ENCODE data around the gene FLT1.

The FLT1 gene

GRCh38 chr13:28421676-28422410 lies 73.1 kb downstream of the FLT1 start:
- no peak for DNase-seq

DNA sequence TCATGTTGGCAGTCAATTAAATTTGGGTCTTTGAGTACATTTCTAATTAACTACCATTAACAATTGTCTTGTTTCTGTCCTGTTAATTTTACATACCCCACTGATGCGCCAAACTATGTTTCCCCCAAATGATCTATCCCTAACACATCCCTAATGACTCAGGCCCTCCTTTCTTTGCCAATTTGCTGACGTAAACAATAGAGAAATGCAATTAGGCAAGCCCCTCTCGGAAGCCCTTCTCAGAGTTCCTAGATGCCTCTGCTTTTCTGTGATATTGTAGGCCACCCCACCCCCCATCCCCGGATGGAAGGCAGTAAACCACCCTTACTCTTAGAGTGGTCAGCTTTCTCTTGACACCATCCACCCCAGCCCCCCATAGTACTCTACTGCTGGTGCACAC lies 74.2 kb downstream of the FLT1 start:
- DNase-seq = no peak

- no peak for DNase-seq
These were observed 78.9 kb downstream of the FLT1 start for GRCh38 chr13:28415994-28416421.

- DNase-seq = no peak
These were observed 80.9 kb downstream of the FLT1 start for GRCh38 chr13:28413999-28414398.

- no peak for DNase-seq
These were observed 81.9 kb downstream of the FLT1 start for GRCh38 chr13:28412981-28413380.

- DNase-seq = no peak
These were observed 83.0 kb downstream of the FLT1 start for GRCh38 chr13:28411831-28412353.

DNA sequence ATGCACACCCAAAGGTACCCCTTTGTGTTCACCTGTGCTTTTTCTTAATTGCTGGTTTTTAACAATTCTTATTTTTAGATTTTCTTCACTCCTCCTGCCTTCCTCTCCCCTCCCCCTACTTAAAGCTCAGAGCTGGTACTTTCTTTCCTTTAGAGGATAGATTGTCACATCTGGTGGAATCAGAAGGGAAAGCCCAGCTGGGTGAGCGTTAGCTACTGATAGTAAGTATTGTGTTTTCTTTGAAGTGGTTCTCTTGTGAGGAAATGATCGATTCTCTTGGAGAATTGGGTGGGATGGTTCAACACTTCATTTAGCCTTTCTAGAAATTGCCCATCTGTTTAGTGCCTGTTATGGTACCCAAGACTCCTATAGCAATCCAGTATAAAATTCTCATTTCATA lies 84.8 kb downstream of the FLT1 start:
- DNase-seq = no peak

- DNase-seq = no peak
These were observed 85.3 kb downstream of the FLT1 start for GRCh38 chr13:28409648-28410047.

DNA sequence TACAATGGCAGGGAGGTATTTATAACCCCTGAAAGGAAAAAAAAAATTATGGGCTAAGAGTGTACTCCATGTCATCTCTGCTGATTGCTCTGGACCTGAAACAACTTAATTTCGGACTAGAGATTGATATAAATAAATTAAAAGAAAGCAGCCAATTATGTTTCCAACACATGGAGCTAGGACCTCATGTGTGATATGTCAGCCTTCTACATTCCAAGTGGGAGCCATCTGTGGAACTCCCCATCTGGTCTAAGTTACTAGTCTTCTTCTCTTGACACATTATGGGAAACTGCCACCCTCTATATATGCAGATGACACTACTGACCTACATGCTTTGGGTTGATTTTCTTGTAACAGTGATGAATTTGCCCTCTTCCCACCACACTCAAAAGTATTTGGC lies 86.1 kb downstream of the FLT1 start:
- no peak for DNase-seq

- no peak for DNase-seq
These were observed 86.6 kb downstream of the FLT1 start for GRCh38 chr13:28408235-28408848.

- DNase-seq = no peak
These were observed 88.1 kb downstream of the FLT1 start for GRCh38 chr13:28406733-28407266.

DNA sequence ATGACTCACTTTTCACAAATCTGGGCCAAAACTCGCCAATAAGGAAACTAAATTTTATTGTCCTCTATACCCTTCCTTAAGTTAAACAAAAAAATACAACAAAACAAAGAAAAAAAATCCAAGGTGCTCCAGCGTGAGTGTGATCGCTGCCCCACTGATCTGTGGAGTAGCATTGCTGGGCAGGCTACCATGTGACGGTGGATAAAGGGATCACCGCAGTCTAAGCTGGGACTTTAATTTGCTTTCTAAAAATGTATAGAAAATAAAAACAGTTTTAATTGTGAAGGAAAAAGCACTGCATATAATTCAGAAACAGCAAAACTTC lies 92.9 kb downstream of the FLT1 start:
- DNase-seq = no peak

DNA sequence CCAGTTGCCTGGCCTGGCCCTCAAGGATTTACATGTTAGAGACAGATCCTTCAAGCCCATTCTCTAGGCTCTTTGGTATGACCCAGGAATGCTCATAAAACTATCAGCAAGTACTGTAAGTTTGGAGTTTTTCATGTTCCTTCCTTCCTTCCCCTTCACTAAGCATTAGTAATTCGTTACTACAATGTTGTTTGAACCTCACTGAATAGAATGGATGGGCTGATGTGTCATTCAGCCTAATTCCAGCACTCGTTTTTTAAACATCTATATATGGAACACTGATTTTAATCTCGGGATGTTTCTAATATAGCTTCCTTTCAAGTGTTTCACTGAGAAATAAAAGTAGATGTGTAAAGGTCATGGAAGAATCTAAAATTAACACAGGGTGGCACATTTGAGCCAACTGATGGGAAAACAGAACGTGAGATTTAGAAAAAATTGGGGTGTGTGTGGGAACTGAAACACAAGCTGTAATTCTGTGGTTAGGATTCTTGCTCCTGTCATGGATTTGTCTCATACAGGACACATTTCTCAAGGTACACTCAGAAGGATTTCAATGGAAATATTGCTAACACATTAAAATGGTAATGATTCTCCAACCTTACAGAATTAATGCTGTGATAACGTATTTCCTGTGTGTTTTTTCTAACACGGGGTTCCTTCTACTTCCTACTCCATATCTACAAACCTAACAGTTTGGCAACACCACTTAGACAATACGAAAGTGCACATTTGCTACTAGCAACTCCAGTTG lies 93.4 kb downstream of the FLT1 start:
- no peak for DNase-seq

- no peak for DNase-seq
These were observed 98.9 kb downstream of the FLT1 start for GRCh38 chr13:28396053-28396452.

DNA sequence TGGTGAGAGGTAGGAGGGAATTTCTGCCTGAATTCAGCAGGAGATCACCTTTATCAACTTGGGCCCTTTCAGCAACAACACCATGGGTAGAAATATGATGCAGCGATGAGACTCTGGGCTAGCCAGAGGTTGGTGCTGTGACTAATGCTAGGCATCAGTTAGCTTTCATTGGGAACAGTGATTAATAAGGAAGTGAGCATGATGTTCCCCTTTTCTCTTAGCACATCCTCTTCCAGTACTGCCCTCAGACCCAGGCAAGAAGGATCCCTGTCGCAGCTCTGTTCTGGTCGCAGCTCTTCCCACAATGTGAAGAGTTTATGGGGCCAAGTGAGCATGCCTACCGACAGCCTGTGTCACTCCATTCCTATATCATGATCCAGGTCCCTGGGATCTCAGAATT lies 100.5 kb downstream of the FLT1 start:
- no peak for DNase-seq

DNA sequence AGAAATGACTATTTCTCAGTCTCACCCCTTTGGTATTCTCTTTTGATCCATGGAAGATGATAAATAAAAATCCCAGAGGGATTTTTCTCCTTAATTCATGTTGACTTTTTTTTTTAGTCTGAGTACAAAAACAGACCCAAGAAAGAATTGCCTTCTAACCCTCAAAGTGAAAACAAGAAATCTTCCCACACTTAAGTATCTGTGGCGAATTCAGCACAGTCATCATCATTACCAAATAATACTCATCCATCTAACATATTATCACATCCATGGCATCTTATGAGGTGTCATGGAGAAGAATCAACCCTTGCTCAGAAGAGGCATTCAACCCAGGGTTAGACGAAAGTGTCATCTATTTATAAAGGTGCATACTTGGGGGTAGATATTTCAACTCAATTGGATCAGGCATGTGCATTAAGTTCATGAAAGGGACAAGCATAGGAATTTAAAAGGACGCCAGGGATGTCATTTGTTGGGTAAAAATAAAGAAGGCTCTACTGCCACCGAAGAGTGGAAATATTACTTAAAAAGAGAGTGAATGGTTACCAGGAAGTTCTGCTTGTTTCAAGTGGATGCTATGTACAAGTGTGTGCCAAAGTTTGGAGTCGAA lies 101.9 kb downstream of the FLT1 start:
- DNase-seq = no peak

- DNase-seq = no peak
These were observed 102.5 kb downstream of the FLT1 start for GRCh38 chr13:28392428-28392827.

GRCh38 chr13:28387740-28388501 lies 107.0 kb downstream of the FLT1 start:
- no peak for DNase-seq

- no peak for DNase-seq
These were observed 109.6 kb downstream of the FLT1 start for GRCh38 chr13:28385362-28385761.

DNA sequence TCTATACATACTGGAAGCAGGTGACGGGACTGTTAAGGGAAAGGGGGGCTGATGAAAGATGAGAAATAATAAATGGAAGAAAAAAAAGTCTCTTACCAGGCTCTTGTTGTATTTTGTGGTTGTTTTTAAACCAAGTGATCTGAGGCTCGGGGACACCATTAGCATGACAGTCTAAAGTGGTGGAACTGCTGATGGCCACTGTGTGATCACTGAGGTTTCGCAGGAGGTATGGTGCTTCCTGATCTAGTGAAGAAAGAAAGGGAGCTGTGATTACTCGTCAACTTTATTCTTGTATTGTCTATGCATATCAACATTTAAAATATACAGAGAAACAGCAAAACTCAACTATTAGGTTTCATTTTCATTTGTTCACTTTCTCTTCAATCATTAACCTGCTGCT lies 110.1 kb downstream of the FLT1 start:
- no peak for DNase-seq

DNA sequence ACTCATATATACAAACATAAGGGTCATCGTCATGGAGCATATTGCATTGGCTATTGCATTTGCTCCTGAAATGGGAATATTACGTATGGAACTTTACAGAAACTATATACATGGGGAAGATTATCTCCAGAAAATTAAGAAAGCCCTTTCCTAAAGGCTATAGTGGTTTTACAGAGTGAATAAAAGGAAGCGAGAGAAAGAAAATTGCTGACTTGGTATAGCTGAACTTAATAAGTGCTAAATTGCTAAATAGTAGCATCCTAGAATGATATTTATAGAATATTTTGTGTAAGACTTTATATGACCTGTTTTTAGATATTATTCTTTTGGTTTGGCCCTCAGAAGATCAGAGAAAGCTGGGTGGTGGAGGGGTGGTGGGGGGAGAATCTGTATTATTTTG lies 114.6 kb downstream of the FLT1 start:
- DNase-seq = no peak

GRCh38 chr13:28379371-28380083 lies 115.4 kb downstream of the FLT1 start:
- no peak for DNase-seq
